GM12873 (cell line): ENCODE measurements around the gene TAF10.

ENCODE experiments used
- CTCF ChIP-seq: IDR thresholded peaks from 2 replicates; pipeline ENCODE4 v1.5.1; 2012; ENCODE audit warnings: low read depth, mild to moderate bottlenecking, moderate library complexity, low read length, control low read depth; ENCODE audit not compliant: insufficient read depth; ENCODE audit errors: missing control alignments

The TAF10 gene

GRCh38 chr11:6570691-6571427 is 41.2 kb downstream of the TAF10 start:
- TF ChIP-seq CTCF = no peak

- TF ChIP-seq CTCF = no peak
Observed at GRCh38 chr11:6569706-6570105, 42.3 kb downstream of the TAF10 start.

GRCh38 chr11:6568191-6568918 is 43.7 kb downstream of the TAF10 start:
- peak; percentile 5 for TF ChIP-seq CTCF

GRCh38 chr11:6567371-6567745 is 44.7 kb downstream of the TAF10 start:
- no peak for TF ChIP-seq CTCF

GRCh38 chr11:6566704-6567370 is 45.2 kb downstream of the TAF10 start:
- TF ChIP-seq CTCF = no peak

- no peak for TF ChIP-seq CTCF
Observed at GRCh38 chr11:6565988-6566703, 45.9 kb downstream of the TAF10 start.
